HepG2 (cell line): ENCODE measurements around the gene DENND5B.

ENCODE experiments used
- CBFB ChIP-seq: sonication (generic); formaldehyde crosslinking; IDR thresholded peaks from 2 replicates; pipeline ENCODE4 v1.4.0; 2020; ENCODE audit warnings: missing genetic modification reagents
- GABPB1 ChIP-seq: IDR thresholded peaks from 2 replicates; pipeline ENCODE4 v1.6.1; 2016; ENCODE audit warnings: mild to moderate bottlenecking, missing genetic modification reagents, moderate library complexity, missing compliant biosample characterization
- HDAC6 ChIP-seq: fragments of 200-600 bp; sonication (generic); IDR thresholded peaks from 2 replicates; pipeline ENCODE4 v1.7.0; 2017; ENCODE audit warnings: mild to moderate bottlenecking, antibody characterized with exemption, low read length, low read depth
- KLF9 ChIP-seq: IDR thresholded peaks from 2 replicates; pipeline ENCODE4 v1.6.1; 2016; ENCODE audit warnings: low read depth
- POLR2AphosphoS2 ChIP-seq: IDR thresholded peaks from 2 replicates; pipeline ENCODE4 v1.6.1; 2011; ENCODE audit warnings: low read depth, low read length, improper control_type of control experiment
- POLR2AphosphoS5 ChIP-seq: IDR thresholded peaks from 2 replicates; pipeline ENCODE4 v1.6.1; 2012; ENCODE audit warnings: low read depth, low read length
- SRSF4 ChIP-seq: fragments of 200-400 bp; formaldehyde crosslinking; IDR thresholded peaks from one replicate; pipeline ENCODE4 v1.6.1; 2018; ENCODE audit warnings: mild to moderate bottlenecking, low read depth, low read length, moderate library complexity; ENCODE audit not compliant: poor library complexity, severe bottlenecking
- YY1 ChIP-seq: IDR thresholded peaks from 2 replicates; pipeline ENCODE4 v1.6.1; 2011; ENCODE audit warnings: low read length, low read depth, moderate library complexity, mild to moderate bottlenecking; ENCODE audit not compliant: insufficient read depth, insufficient replicate concordance
- ZSCAN9 ChIP-seq: IDR thresholded peaks from 2 replicates; pipeline ENCODE4 v1.6.1; 2016; ENCODE audit warnings: borderline replicate concordance
- TF ChIP-seq, protein P1 (sequence below): sonication (generic); formaldehyde crosslinking; IDR thresholded peaks from 2 replicates; pipeline ENCODE4 v1.5.0; 2020; ENCODE audit warnings: mild to moderate bottlenecking, missing genetic modification reagents, moderate library complexity
- TF ChIP-seq, protein P2 (sequence below): sonication (generic); formaldehyde crosslinking; IDR thresholded peaks from 2 replicates; pipeline ENCODE4 v1.5.0; 2020; ENCODE audit warnings: mild to moderate bottlenecking, missing genetic modification reagents
- TF ChIP-seq, protein P3 (sequence below): sonication (generic); formaldehyde crosslinking; IDR thresholded peaks from 2 replicates; pipeline ENCODE4 v1.8.1; 2023; ENCODE audit warnings: missing genetic modification reagents, mild to moderate bottlenecking, borderline replicate concordance

DNA sequence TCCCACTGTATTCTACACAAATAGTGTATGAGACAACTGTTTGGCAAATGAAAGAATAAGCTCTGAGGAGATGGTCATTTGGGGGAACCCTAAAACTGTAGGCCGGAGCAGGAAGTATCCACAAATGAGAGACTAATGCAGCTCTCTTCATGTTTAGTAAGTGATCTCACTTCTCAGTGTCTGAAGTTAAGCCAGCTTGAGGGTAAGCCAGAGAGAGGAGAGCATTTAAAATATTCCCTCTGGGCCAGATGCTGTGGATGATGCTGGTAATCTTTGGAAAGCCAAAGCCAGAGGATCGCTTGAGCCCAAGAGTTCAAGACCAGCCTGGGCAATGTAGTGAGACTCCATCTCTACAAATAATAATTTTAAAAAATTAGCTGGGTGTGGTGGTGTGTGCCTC is 134.4 kb downstream of the DENND5B start:
- TF ChIP-seq, protein P1, sequence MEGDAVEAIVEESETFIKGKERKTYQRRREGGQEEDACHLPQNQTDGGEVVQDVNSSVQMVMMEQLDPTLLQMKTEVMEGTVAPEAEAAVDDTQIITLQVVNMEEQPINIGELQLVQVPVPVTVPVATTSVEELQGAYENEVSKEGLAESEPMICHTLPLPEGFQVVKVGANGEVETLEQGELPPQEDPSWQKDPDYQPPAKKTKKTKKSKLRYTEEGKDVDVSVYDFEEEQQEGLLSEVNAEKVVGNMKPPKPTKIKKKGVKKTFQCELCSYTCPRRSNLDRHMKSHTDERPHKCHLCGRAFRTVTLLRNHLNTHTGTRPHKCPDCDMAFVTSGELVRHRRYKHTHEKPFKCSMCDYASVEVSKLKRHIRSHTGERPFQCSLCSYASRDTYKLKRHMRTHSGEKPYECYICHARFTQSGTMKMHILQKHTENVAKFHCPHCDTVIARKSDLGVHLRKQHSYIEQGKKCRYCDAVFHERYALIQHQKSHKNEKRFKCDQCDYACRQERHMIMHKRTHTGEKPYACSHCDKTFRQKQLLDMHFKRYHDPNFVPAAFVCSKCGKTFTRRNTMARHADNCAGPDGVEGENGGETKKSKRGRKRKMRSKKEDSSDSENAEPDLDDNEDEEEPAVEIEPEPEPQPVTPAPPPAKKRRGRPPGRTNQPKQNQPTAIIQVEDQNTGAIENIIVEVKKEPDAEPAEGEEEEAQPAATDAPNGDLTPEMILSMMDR (CRISPR knock-in tag) = no peak
- no peak for TF ChIP-seq KLF9 (CRISPR knock-in tag)
- TF ChIP-seq, protein P2, sequence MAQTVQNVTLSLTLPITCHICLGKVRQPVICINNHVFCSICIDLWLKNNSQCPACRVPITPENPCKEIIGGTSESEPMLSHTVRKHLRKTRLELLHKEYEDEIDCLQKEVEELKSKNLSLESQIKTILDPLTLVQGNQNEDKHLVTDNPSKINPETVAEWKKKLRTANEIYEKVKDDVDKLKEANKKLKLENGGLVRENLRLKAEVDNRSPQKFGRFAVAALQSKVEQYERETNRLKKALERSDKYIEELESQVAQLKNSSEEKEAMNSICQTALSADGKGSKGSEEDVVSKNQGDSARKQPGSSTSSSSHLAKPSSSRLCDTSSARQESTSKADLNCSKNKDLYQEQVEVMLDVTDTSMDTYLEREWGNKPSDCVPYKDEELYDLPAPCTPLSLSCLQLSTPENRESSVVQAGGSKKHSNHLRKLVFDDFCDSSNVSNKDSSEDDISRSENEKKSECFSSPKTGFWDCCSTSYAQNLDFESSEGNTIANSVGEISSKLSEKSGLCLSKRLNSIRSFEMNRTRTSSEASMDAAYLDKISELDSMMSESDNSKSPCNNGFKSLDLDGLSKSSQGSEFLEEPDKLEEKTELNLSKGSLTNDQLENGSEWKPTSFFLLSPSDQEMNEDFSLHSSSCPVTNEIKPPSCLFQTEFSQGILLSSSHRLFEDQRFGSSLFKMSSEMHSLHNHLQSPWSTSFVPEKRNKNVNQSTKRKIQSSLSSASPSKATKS = no peak
- no peak for TF ChIP-seq HDAC6
- no peak for TF ChIP-seq POLR2AphosphoS5
- TF ChIP-seq YY1 = no peak
- no peak for TF ChIP-seq POLR2AphosphoS2
- no peak for TF ChIP-seq GABPB1 (CRISPR knock-in tag)
- TF ChIP-seq CBFB (CRISPR knock-in tag) = no peak
- TF ChIP-seq, protein P3, sequence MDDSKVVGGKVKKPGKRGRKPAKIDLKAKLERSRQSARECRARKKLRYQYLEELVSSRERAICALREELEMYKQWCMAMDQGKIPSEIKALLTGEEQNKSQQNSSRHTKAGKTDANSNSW (CRISPR knock-in tag) = no peak
- TF ChIP-seq SRSF4 = no peak
- no peak for TF ChIP-seq ZSCAN9
